B cell (primary cell): ENCODE data around the gene GNB2. TPM values are rescaled to one million over a fixed set of nuclear protein-coding genes. Genes with fewer than 3 reads are reported as not detected.
A peak's percentile ranks its signal among the peaks of the same experiment; 100 is the strongest.

Experiments used
- ATAC-seq: fragments of 200-7000 bp; cut with Tn5 transposase; one replicate; pipeline ENCODE4 v1.10.0; 2021; ENCODE audit warnings: low read depth, mild to moderate bottlenecking, moderate number of reproducible peaks, moderate library complexity
- CTCF ChIA-PET: fragments of 350-600 bp; sonication (Branson Sonifier 250); formaldehyde crosslinking; loops from one replicate; lab custom pipeline; 2021; ENCODE audit warnings: antibody characterized with exemption, inconsistent platforms; lab: Charles Lee
- POLR2A ChIA-PET: fragments of 350-600 bp; sonication (Branson Sonifier 250); formaldehyde crosslinking; loops from one replicate; lab custom pipeline; 2021; ENCODE audit warnings: antibody characterized with exemption; lab: Charles Lee
- DNase-seq: peaks from one replicate; pipeline ENCODE4 v3.0.0; 2013
- H2AFZ ChIP-seq: 2 replicates; pipeline ENCODE4 v1.6.1; 2012; ENCODE audit warnings: mild to moderate bottlenecking, low read depth, low read length; ENCODE audit not compliant: insufficient read depth, poor library complexity, severe bottlenecking
- H3K27ac ChIP-seq, 2 donors: 1 replicate in 1 of 2; 2 replicates in 1 of 2; pipeline ENCODE4 v1.5.1; 2012 to 2013; ENCODE audit warnings: low read length in 2 of 2, mild to moderate bottlenecking in 2 of 2, moderate library complexity in 1 of 2
- H3K27me3 ChIP-seq, 4 experiments: fragments of 200-600 bp in 1 of 4; sonication (generic) in 1 of 4; replicated peaks in 1 of 4; 1 replicate in 2 of 4; 2 replicates in 2 of 4; pipeline versions ENCODE4 v1.6.1 to v1.7.0; 2013 to 2016; ENCODE audit warnings: low read length in 3 of 4, mild to moderate bottlenecking in 2 of 4, mixed read lengths in 1 of 4, moderate library complexity in 1 of 4; ENCODE audit not compliant: insufficient read depth in 4 of 4, control insufficient read depth in 3 of 4; ENCODE audit errors: control extremely low read depth in 1 of 4
- H3K36me3 ChIP-seq, 2 experiments: replicated peaks in 1 of 2; 1 replicate in 1 of 2; 2 replicates in 1 of 2; pipeline versions ENCODE4 v1.6.1 to v1.7.1; 2013; ENCODE audit warnings: low read length in 1 of 2; ENCODE audit not compliant: insufficient read depth in 2 of 2, control insufficient read depth in 1 of 2; ENCODE audit errors: control extremely low read depth in 1 of 2, extremely low read depth in 1 of 2
- H3K4me1 ChIP-seq, 2 donors: fragments of 200-600 bp in 1 of 2; sonication (generic) in 1 of 2; 1 replicate in 1 of 2; 2 replicates in 1 of 2; pipeline versions ENCODE4 v1.5.1 to v1.6.1; 2013 to 2017; ENCODE audit warnings: low read length in 2 of 2; ENCODE audit not compliant: control insufficient read depth in 2 of 2, insufficient read depth in 2 of 2
- H3K4me2 ChIP-seq: replicated peaks from 2 replicates; pipeline ENCODE3; 2012; ENCODE audit warnings: mild to moderate bottlenecking, low read depth, low read length; ENCODE audit not compliant: poor library complexity, severe bottlenecking
- H3K4me3 ChIP-seq, 5 experiments: fragments of 200-600 bp in 1 of 5; sonication (generic) in 1 of 5; 1 replicate in 3 of 5; 2 replicates in 2 of 5; pipeline versions ENCODE4 v1.5.1 to v1.7.0; 2011 to 2016; ENCODE audit warnings: low read length in 4 of 5, mild to moderate bottlenecking in 4 of 5, low read depth in 2 of 5, control low read depth in 1 of 5, moderate library complexity in 1 of 5; ENCODE audit not compliant: insufficient read depth in 1 of 5; ENCODE audit errors: control extremely low read depth in 1 of 5, extremely low read depth in 1 of 5
- H3K79me2 ChIP-seq: fragments of 200-600 bp; sonication (generic); one replicate; pipeline ENCODE4 v1.6.0; 2016; ENCODE audit warnings: low read length; ENCODE audit not compliant: control insufficient read depth, insufficient read depth
- H3K9ac ChIP-seq: fragments of 200-600 bp; sonication (generic); 2 replicates; pipeline ENCODE4 v1.6.1; 2017; ENCODE audit warnings: mild to moderate bottlenecking, low read length, moderate library complexity
- H3K9me3 ChIP-seq, 3 donors: one replicate each; pipeline versions ENCODE4 v1.6.1 to v1.7.1; 2013; ENCODE audit warnings: low read length in 2 of 3; ENCODE audit not compliant: control insufficient read depth in 2 of 3, insufficient read depth in 1 of 3; ENCODE audit errors: control extremely low read depth in 1 of 3
- H4K20me1 ChIP-seq: 2 replicates; pipeline ENCODE4 v1.6.0; 2012; ENCODE audit warnings: mild to moderate bottlenecking, low read length; ENCODE audit not compliant: insufficient read depth, control insufficient read depth, poor library complexity, severe bottlenecking
- H3K27ac Mint-ChIP-seq: one replicate; pipeline ENCODE4 v1.8.0; 2021; ENCODE audit warnings: mixed read lengths
- H3K27me3 Mint-ChIP-seq: one replicate; pipeline ENCODE4 v1.8.0; 2021; ENCODE audit warnings: mixed read lengths
- H3K4me1 Mint-ChIP-seq: one replicate; pipeline ENCODE4 v1.8.0; 2021; ENCODE audit warnings: mixed read lengths
- H3K4me3 Mint-ChIP-seq: one replicate; pipeline ENCODE4 v1.8.0; 2021; ENCODE audit warnings: mixed read lengths
- H3K9me3 Mint-ChIP-seq: one replicate; pipeline ENCODE4 v1.8.0; 2022; ENCODE audit warnings: mixed read lengths; ENCODE audit not compliant: insufficient read depth
- EZH2 ChIP-seq: IDR thresholded peaks from 2 replicates; pipeline ENCODE4 v1.6.1; 2012; ENCODE audit warnings: borderline replicate concordance, low read depth, mild to moderate bottlenecking, moderate library complexity, low read length; ENCODE audit not compliant: insufficient read depth, poor library complexity, severe bottlenecking
- WGBS: methylation state at CpG from one replicate; pipeline ENCODE4 v1.1.5; 2013; ENCODE audit warnings: missing lambda C conversion rate; ENCODE audit not compliant: insufficient coverage; 5-methylcytosine and 5-hydroxymethylcytosine counted together
- intact Hi-C: fragments of 100-400 bp; cut with micrococcal nuclease; formaldehyde crosslinking; loops from one replicate; pipeline ENCODE4 v1.10.0; 2022
- polyA plus RNA-seq: library from polyadenylated mRNA; depleted of rRNA; stranded (reverse); fragments of >200 nt; gene quantifications from 2 replicates; pipeline ENCODE4 v1.2.3, GENCODE V29; 2012
- total RNA-seq, 2 donors: library from RNA; stranded (reverse); fragments of 120-200 nt in 1 of 2; gene quantifications; 1 replicate in 1 of 2; 2 replicates in 1 of 2; pipeline versions ENCODE4 v1.2.3 to v1.2.4, GENCODE V29; 2013 to 2022
- TF ChIP-seq, protein P1 (sequence below): fragments of 200-600 bp; IDR thresholded peaks from one replicate; pipeline ENCODE4 v1.8.0; 2022; ENCODE audit warnings: antibody characterized with exemption, mild to moderate bottlenecking

GNB2 gene
- total and polyA plus RNA-seq, 2 donors (not counting 1 experiment from before 2014, with no cell fraction given): 127 to 221 TPM

DNA sequence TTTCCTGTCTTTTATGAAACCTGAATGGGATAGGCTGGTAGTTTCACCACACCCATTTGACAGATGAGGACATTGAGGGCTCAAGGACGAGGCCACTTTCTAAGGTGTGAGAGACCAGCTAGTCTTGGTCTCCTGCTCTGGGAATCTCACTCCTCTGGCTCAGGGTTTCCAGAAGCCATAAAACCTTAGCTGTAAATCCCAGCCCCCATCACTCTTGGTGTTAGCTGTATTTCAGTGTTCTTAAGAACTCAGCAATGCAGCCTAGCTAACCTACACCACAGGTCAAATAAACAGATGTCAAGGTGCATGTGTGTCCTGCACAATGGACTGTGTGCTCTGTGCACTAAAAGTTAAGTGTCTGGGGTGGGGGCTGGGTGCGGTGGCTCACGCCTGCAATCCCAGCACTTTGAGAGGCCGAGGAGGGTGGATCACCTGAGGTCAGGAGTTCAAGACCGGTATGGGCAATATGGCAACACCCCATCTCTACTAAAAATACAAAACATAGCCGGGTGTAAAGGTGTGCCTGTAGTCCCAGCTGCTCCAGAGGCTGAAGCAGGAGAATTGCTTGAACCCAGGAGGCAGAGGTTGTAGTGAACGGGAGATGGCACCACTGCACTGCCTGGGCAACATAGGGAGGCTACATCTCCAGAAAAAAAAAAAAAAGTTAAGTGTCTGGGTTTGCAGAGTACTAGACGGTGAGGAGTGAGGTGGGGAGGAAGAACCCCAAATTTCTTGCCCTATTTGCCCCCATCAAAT lies 46.2 kb downstream of the GNB2 start:
- Histone ChIP-seq H3K36me3 (no peaks in the 10 kb centered on the region), H3K4me1 (peaks cover 7 to 13% of the 10 kb centered on the region in 2 donors), H3K9ac (no peak overlapping the region), H3K79me2 (no peaks in the 10 kb centered on the region), H3K27me3 (peaks cover 0 to 67% (median 19%) of the 10 kb centered on the region in 4 experiments), H3K27ac (no peak overlapping the region), H3K9me3 (peaks cover 0 to 30% (median 0%) of the 10 kb centered on the region in 3 donors), H2AFZ (no peak overlapping the region), H4K20me1 (no peaks in the 10 kb centered on the region), H3K4me3 (no peak overlapping the region), H3K4me2 (no peak overlapping the region)
- Mint-ChIP-seq H3K4me3 (no peak overlapping the region), H3K9me3 (peaks cover 8% of the 10 kb centered on the region), H3K4me1 (peaks cover 1% of the 10 kb centered on the region), H3K27ac (no peak overlapping the region), H3K27me3 (peaks cover 42% of the 10 kb centered on the region)
- TF ChIP-seq, protein P1, sequence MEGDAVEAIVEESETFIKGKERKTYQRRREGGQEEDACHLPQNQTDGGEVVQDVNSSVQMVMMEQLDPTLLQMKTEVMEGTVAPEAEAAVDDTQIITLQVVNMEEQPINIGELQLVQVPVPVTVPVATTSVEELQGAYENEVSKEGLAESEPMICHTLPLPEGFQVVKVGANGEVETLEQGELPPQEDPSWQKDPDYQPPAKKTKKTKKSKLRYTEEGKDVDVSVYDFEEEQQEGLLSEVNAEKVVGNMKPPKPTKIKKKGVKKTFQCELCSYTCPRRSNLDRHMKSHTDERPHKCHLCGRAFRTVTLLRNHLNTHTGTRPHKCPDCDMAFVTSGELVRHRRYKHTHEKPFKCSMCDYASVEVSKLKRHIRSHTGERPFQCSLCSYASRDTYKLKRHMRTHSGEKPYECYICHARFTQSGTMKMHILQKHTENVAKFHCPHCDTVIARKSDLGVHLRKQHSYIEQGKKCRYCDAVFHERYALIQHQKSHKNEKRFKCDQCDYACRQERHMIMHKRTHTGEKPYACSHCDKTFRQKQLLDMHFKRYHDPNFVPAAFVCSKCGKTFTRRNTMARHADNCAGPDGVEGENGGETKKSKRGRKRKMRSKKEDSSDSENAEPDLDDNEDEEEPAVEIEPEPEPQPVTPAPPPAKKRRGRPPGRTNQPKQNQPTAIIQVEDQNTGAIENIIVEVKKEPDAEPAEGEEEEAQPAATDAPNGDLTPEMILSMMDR: no peak
- TF ChIP-seq EZH2: no peak
- POLR2A ChIA-PET: no interaction called here
- WGBS: 80% methylated on average over 1 of the region's 8 CpGs
- intact Hi-C loops: no loop called here
- ATAC-seq: no peak
- CTCF ChIA-PET: interaction anchor here (0.7 to 0.8 kb wide), 3 partner anchors 20 to 171 kb away, joined by 3 to 4 read pairs (median 3); no protein-coding TSS in a partner anchor
- no peak for DNase-seq

DNA sequence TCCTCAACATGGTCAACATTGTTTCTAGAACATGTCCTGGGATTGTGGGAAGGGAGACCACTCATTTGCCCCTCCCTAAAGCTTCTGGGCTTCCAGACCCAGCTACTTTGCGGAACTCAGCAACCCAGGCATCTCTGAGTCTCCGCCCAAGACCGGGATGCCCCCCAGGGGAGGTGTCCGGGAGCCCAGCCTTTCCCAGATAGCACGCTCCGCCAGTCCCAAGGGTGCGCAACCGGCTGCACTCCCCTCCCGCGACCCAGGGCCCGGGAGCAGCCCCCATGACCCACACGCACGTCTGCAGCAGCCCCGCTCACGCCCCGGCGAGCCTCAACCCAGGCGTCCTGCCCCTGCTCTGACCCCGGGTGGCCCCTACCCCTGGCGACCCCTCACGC lies 46.7 kb downstream of the GNB2 start, which contains the start of gene EPO:
Gene EPO (plus strand): TSS at position 190 of the 392 bp plus-strand sequence. CDS start 513 bp downstream, outside the sequence.
- intact Hi-C loops: no loop called here
- Histone ChIP-seq H3K36me3 (no peaks in the 10 kb centered on the region), H2AFZ (no peak within 1 kb of the TSS), H4K20me1 (no peaks in the 10 kb centered on the region), H3K4me3 (no peak within 1 kb of the TSS), H3K9me3 (peaks cover 0 to 30% (median 0%) of the 10 kb centered on the region in 3 donors), H3K4me2 (peak within 1 kb of the TSS; percentile 35), H3K27ac (no peak within 1 kb of the TSS), H3K9ac (no peak within 1 kb of the TSS), H3K4me1 (peaks cover 9 to 13% of the 10 kb centered on the region in 2 donors), H3K79me2 (no peaks in the 10 kb centered on the region), H3K27me3 (peaks cover 0 to 67% (median 19%) of the 10 kb centered on the region in 4 experiments)
- H3K4me1 Mint-ChIP-seq: peaks cover 5% of the 10 kb centered on the region
- H3K9me3 Mint-ChIP-seq: peaks cover 8% of the 10 kb centered on the region
- DNase-seq (no peak), ATAC-seq (no peak)
- TF ChIP-seq EZH2: no peak
- TF ChIP-seq, protein P1: no peak
- POLR2A ChIA-PET: no interaction called here
- no peak within 1 kb of the TSS for H3K4me3 Mint-ChIP-seq
- no peak within 1 kb of the TSS for H3K27ac Mint-ChIP-seq
- CTCF ChIA-PET: interaction anchor here (0.7 to 0.8 kb wide), 3 partner anchors 20 to 171 kb away, joined by 3 to 4 read pairs (median 3); no protein-coding TSS in a partner anchor
- H3K27me3 Mint-ChIP-seq: peaks cover 44% of the 10 kb centered on the region
- WGBS: 9% methylated on average over 21 of the region's 21 CpGs
